ENCODE data around the gene ZNF239.

ZNF239 gene

DNA sequence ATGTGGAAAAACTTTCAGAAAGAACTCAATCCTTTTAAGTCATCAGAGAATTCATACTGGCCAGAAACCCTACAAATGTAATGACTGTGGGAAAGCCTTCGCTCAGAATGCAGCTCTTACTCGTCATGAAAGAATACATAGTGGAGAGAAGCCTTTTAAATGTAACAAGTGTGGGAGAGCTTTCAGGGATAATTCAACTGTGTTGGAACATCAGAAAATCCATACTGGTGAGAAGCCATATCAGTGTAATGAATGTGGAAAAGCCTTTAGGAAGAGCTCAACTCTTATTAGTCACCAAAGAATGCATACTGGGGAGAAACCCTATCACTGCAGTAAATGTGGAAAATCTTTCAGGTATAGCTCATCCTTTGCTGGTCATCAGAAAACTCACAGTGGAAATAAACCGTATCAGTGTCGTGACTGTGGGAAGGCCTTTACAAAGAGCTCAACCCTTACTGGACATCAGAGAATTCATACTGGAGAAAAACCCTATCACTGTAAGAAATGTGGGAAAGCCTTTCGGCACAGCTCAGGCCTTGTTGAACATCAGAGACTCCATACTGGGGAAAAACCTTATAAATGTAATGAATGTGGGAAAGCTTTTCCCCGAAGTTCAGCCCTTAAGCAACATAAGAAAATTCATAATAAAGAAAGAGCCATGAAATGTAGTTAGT lies 42.4 kb upstream of the ZNF239 start:
- Histone ChIP-seq H2AK5ac (ENCODE audit: low read length) (no peak overlapping the region), H3K4me1 (ENCODE audit: control insufficient read depth in 1 of 2, insufficient read depth in 2 of 2, low read length in 2 of 2) (no peaks in the 10 kb centered on the region), H3K9me3 (ENCODE audit: insufficient read depth, low read depth, low read length) (peaks cover 1% of the 10 kb centered on the region), H3K9ac (ENCODE audit: low read length) (no peak overlapping the region), H4K8ac (ENCODE audit: low read depth, low read length) (no peak overlapping the region), H3K4me2 (ENCODE audit: low read length) (no peak overlapping the region), H3K27ac (ENCODE audit: low read depth, low read length) (no peak overlapping the region), H4K12ac (ENCODE audit: low read depth, low read length) (no peak overlapping the region), H3K4me3 (ENCODE audit: low read depth, low read length) (no peak overlapping the region), H2BK120ac (ENCODE audit: insufficient read depth, low read length, poor library complexity) (no peak overlapping the region), H3K36me3 (ENCODE audit: control insufficient read depth in 1 of 2, insufficient read depth in 2 of 2, low read length in 2 of 2) (no peaks in the 10 kb centered on the region), H3K4ac (ENCODE audit: low read depth, low read length) (no peak overlapping the region), H3K14ac (ENCODE audit: low read length) (no peak overlapping the region), H3K23ac (ENCODE audit: low read length) (no peak overlapping the region), H3K79me2 (ENCODE audit: control insufficient read depth, insufficient read depth, low read length, poor library complexity) (no peaks in the 10 kb centered on the region), H3K79me1 (ENCODE audit: low read length) (no peaks in the 10 kb centered on the region), H2BK5ac (ENCODE audit: low read depth, low read length, poor library complexity) (no peak overlapping the region), H2AFZ (ENCODE audit: insufficient read depth, low read length, poor library complexity) (no peak overlapping the region), H3K27me3 (ENCODE audit: insufficient read depth, low read length) (no peaks in the 10 kb centered on the region), H2BK12ac (ENCODE audit: low read length) (no peak overlapping the region), H3K18ac (ENCODE audit: low read length) (no peak overlapping the region), H4K91ac (ENCODE audit: low read depth, low read length) (no peak overlapping the region)
- WGBS (ENCODE audit: extremely low coverage, insufficient coverage, insufficient read length) = no CpG with 5 or more reads among the region's 6 CpGs
- DNase-seq = no peak

DNA sequence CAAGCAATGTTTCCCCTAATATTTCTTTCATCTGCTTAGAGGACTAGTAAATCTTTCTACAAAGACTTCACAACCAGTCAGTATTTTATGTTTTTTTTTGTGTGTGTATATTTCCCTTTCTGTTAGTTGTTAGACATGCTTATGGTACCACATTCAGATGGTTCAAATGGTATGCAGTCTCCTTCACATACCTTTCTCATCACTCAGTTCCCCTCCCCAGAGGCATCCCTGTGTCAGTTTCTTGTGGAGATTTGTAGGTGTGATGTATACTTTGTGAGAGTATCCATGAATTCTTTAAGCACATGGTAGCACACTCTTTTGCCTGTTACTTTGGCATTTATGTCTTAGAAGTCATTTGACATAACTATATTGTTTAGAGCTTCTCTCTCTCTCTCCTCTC lies 36.2 kb upstream of the ZNF239 start:
- H2BK5ac ChIP-seq (ENCODE audit: low read depth, low read length, poor library complexity) = no peak overlapping the region
- peaks cover 2% of the 10 kb centered on the region for H3K79me1 ChIP-seq (ENCODE audit: low read length)
- H3K27ac ChIP-seq (ENCODE audit: low read depth, low read length) = no peak overlapping the region
- H3K36me3 ChIP-seq (ENCODE audit: control insufficient read depth in 1 of 2, insufficient read depth in 2 of 2, low read length in 2 of 2) = no peaks in the 10 kb centered on the region
- H3K14ac ChIP-seq (ENCODE audit: low read length) = no peak overlapping the region
- no peak for DNase-seq
- no peak overlapping the region for H3K23ac ChIP-seq (ENCODE audit: low read length)
- H3K9me3 ChIP-seq (ENCODE audit: insufficient read depth, low read depth, low read length) = no peaks in the 10 kb centered on the region
- no peak overlapping the region for H4K91ac ChIP-seq (ENCODE audit: low read depth, low read length)
- no peak overlapping the region for H3K4me3 ChIP-seq (ENCODE audit: low read depth, low read length)
- no peaks in the 10 kb centered on the region for H3K79me2 ChIP-seq (ENCODE audit: control insufficient read depth, insufficient read depth, low read length, poor library complexity)
- H3K27me3 ChIP-seq (ENCODE audit: insufficient read depth, low read length) = no peaks in the 10 kb centered on the region
- H4K12ac ChIP-seq (ENCODE audit: low read depth, low read length) = no peak overlapping the region
- no peak overlapping the region for H3K18ac ChIP-seq (ENCODE audit: low read length)
- H2AK5ac ChIP-seq (ENCODE audit: low read length) = no peak overlapping the region
- H2BK12ac ChIP-seq (ENCODE audit: low read length) = no peak overlapping the region
- H3K4me1 ChIP-seq (ENCODE audit: control insufficient read depth in 1 of 2, insufficient read depth in 2 of 2, low read length in 2 of 2) = peaks cover 0 to 6% of the 10 kb centered on the region in 2 experiments
- H3K9ac ChIP-seq (ENCODE audit: low read length) = no peak overlapping the region
- H2AFZ ChIP-seq (ENCODE audit: insufficient read depth, low read length, poor library complexity) = no peak overlapping the region
- H2BK120ac ChIP-seq (ENCODE audit: insufficient read depth, low read length, poor library complexity) = no peak overlapping the region
- no peak overlapping the region for H4K8ac ChIP-seq (ENCODE audit: low read depth, low read length)
- no peak overlapping the region for H3K4ac ChIP-seq (ENCODE audit: low read depth, low read length)
- H3K4me2 ChIP-seq (ENCODE audit: low read length) = no peak overlapping the region

DNA sequence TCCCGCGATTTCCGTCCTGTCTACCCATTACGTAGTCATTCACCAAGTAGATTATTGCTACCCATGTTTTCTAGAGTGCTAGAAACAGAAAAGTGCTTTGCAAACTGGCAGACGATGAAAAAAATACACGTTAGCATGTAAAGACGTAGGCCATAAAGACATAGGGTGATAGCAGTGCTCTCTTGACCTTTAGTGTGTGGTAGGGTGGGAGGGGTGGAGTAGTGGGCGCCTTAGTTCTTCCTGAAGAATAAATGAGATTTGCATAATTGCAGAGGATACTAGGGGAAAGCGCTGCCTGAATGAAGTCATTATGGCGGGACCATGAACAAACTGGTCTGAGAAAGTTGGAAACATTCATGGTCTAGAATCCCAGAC lies 32.8 kb upstream of the ZNF239 start:
- Histone ChIP-seq H3K4ac (ENCODE audit: low read depth, low read length) (no peak overlapping the region), H3K4me3 (ENCODE audit: low read depth, low read length) (no peak overlapping the region), H2BK12ac (ENCODE audit: low read length) (no peak overlapping the region), H3K36me3 (ENCODE audit: control insufficient read depth in 1 of 2, insufficient read depth in 2 of 2, low read length in 2 of 2) (no peaks in the 10 kb centered on the region), H3K4me2 (ENCODE audit: low read length) (peak overlapping the region; percentile 93), H3K9me3 (ENCODE audit: insufficient read depth, low read depth, low read length) (peaks cover 4% of the 10 kb centered on the region), H3K14ac (ENCODE audit: low read length) (no peak overlapping the region), H3K18ac (ENCODE audit: low read length) (no peak overlapping the region), H2AFZ (ENCODE audit: insufficient read depth, low read length, poor library complexity) (no peak overlapping the region), H4K8ac (ENCODE audit: low read depth, low read length) (no peak overlapping the region), H3K79me1 (ENCODE audit: low read length) (peaks cover 2% of the 10 kb centered on the region), H3K27ac (ENCODE audit: low read depth, low read length) (no peak overlapping the region), H4K12ac (ENCODE audit: low read depth, low read length) (no peak overlapping the region), H4K91ac (ENCODE audit: low read depth, low read length) (no peak overlapping the region), H2BK120ac (ENCODE audit: insufficient read depth, low read length, poor library complexity) (no peak overlapping the region), H3K4me1 (ENCODE audit: control insufficient read depth in 1 of 2, insufficient read depth in 2 of 2, low read length in 2 of 2) (peaks cover 0 to 6% of the 10 kb centered on the region in 2 experiments), H3K27me3 (ENCODE audit: insufficient read depth, low read length) (no peaks in the 10 kb centered on the region), H3K79me2 (ENCODE audit: control insufficient read depth, insufficient read depth, low read length, poor library complexity) (no peaks in the 10 kb centered on the region), H2AK5ac (ENCODE audit: low read length) (no peak overlapping the region), H3K9ac (ENCODE audit: low read length) (no peak overlapping the region), H3K23ac (ENCODE audit: low read length) (no peak overlapping the region), H2BK5ac (ENCODE audit: low read depth, low read length, poor library complexity) (no peak overlapping the region)
- WGBS (ENCODE audit: extremely low coverage, insufficient coverage, insufficient read length) = no CpG with 5 or more reads among the region's 10 CpGs
- DNase-seq = no peak

DNA sequence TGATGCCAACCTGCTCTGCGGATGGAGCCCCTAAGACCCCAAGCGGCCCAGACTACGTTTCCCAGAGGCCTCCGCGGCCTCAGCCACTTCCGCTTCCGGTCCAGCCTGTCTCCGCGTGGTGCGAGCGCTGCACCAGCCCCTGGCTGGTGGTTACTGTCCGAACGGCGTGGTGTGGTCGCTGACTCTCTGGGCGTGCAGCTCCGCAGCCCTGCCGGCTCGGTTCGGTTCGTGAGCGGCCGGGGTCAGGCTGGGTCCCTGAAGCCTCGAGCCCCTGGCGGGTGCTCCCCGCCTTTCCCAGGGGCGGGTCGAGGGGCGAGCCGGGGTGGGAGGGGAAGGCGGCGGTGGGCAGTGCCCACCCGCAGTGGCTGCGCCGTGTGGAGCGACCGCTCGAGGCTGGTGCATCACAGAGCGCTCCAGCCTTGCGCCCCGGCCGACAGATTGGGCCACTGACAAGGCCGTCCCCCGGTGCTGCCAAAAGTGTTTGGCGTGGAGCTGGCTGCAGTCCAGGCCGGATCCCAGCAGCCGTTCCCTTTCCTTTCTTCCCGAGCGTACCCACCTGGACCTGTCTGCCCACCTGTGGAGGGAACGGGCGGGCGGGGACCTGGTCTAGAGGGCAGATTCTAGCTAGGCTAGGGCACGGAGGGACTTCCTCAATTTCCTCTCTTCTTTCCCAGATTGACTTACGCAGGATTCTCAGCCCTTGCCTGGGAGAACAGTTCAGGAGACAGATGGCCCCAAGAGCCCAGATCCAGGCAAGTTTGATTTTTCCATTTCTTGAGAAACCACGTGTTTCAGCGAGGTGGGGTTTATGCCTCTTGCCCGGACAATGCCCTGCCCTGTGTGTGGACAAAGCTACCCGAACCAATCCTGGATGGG lies 32.1 kb upstream of the ZNF239 start, which contains the start of gene ZNF485:
Gene ZNF485, plus strand, starts transcription at position 116 of the 876 bp plus-strand sequence. Its CDS starts 613 bp downstream, at position 729.
- WGBS (ENCODE audit: extremely low coverage, insufficient coverage, insufficient read length) = no CpG with 5 or more reads among the region's 58 CpGs
- no peaks in the 10 kb centered on the region for H3K27me3 ChIP-seq (ENCODE audit: insufficient read depth, low read length)
- H3K4ac ChIP-seq (ENCODE audit: low read depth, low read length) = no peak within 1 kb of the TSS
- no peak within 1 kb of the TSS for H3K14ac ChIP-seq (ENCODE audit: low read length)
- H3K4me2 ChIP-seq (ENCODE audit: low read length) = peak within 1 kb of the TSS; percentile 93
- no peak within 1 kb of the TSS for H4K12ac ChIP-seq (ENCODE audit: low read depth, low read length)
- H3K4me1 ChIP-seq (ENCODE audit: control insufficient read depth in 1 of 2, insufficient read depth in 2 of 2, low read length in 2 of 2) = peaks cover 0 to 6% of the 10 kb centered on the region in 2 experiments
- H2AK5ac ChIP-seq (ENCODE audit: low read length) = no peak within 1 kb of the TSS
- H2BK5ac ChIP-seq (ENCODE audit: low read depth, low read length, poor library complexity) = no peak within 1 kb of the TSS
- H2AFZ ChIP-seq (ENCODE audit: insufficient read depth, low read length, poor library complexity) = peak within 1 kb of the TSS; percentile 84
- DNase-seq = peak; percentile 37 to 56
- H4K8ac ChIP-seq (ENCODE audit: low read depth, low read length) = peak within 1 kb of the TSS; percentile 77
- peak within 1 kb of the TSS; percentile 84 for H3K4me3 ChIP-seq (ENCODE audit: low read depth, low read length)
- H2BK12ac ChIP-seq (ENCODE audit: low read length) = no peak within 1 kb of the TSS
- H2BK120ac ChIP-seq (ENCODE audit: insufficient read depth, low read length, poor library complexity) = no peak within 1 kb of the TSS
- peaks cover 8% of the 10 kb centered on the region for H3K9me3 ChIP-seq (ENCODE audit: insufficient read depth, low read depth, low read length)
- no peaks in the 10 kb centered on the region for H3K79me2 ChIP-seq (ENCODE audit: control insufficient read depth, insufficient read depth, low read length, poor library complexity)
- peaks cover 2% of the 10 kb centered on the region for H3K79me1 ChIP-seq (ENCODE audit: low read length)
- H3K36me3 ChIP-seq (ENCODE audit: control insufficient read depth in 1 of 2, insufficient read depth in 2 of 2, low read length in 2 of 2) = no peaks in the 10 kb centered on the region
- H3K9ac ChIP-seq (ENCODE audit: low read length) = no peak within 1 kb of the TSS
- no peak within 1 kb of the TSS for H3K18ac ChIP-seq (ENCODE audit: low read length)
- H3K27ac ChIP-seq (ENCODE audit: low read depth, low read length) = no peak within 1 kb of the TSS
- no peak within 1 kb of the TSS for H4K91ac ChIP-seq (ENCODE audit: low read depth, low read length)
- no peak within 1 kb of the TSS for H3K23ac ChIP-seq (ENCODE audit: low read length)
